GM18861 (cell line): ENCODE data around the gene CHMP4B.

Experiments
- ATAC-seq: cut with Tn5 transposase; IDR thresholded peaks from one replicate; pipeline ENCODE4 v1.9.1; 2021; ENCODE audit not compliant: unreplicated experiment

CHMP4B gene

GRCh38 chr20:33817411-33817810 is 6.3 kb downstream of the CHMP4B start:
- ATAC-seq: no peak

- ATAC-seq: no peak
Observed at GRCh38 chr20:33819456-33819855, 8.3 kb downstream of the CHMP4B start.

GRCh38 chr20:33820362-33820761 is 9.2 kb downstream of the CHMP4B start:
- ATAC-seq: no peak

- ATAC-seq: no peak
Observed at GRCh38 chr20:33821270-33821836, 10.2 kb downstream of the CHMP4B start.

GRCh38 chr20:33822423-33822822 is 11.3 kb downstream of the CHMP4B start:
- ATAC-seq: no peak

GRCh38 chr20:33822991-33823390 is 11.8 kb downstream of the CHMP4B start:
- ATAC-seq: no peak

- ATAC-seq: no peak
Observed at GRCh38 chr20:33824852-33825251, 13.7 kb downstream of the CHMP4B start.

- no peak for ATAC-seq
Observed at GRCh38 chr20:33825340-33826269, 14.5 kb downstream of the CHMP4B start.

GRCh38 chr20:33826270-33826897 is 15.2 kb downstream of the CHMP4B start:
- ATAC-seq: no peak

- ATAC-seq: no peak
Observed at GRCh38 chr20:33827109-33827508, 16.0 kb downstream of the CHMP4B start.

GRCh38 chr20:33827634-33828325 is 16.6 kb downstream of the CHMP4B start:
- ATAC-seq: no peak

- no peak for ATAC-seq
Observed at GRCh38 chr20:33828326-33828844, 17.2 kb downstream of the CHMP4B start.

- no peak for ATAC-seq
Observed at GRCh38 chr20:33828967-33829560, 17.9 kb downstream of the CHMP4B start.

- ATAC-seq: no peak
Observed at GRCh38 chr20:33829636-33830035, 18.5 kb downstream of the CHMP4B start.

- no peak for ATAC-seq
Observed at GRCh38 chr20:33830371-33830770, 19.2 kb downstream of the CHMP4B start.

- no peak for ATAC-seq
Observed at GRCh38 chr20:33832103-33832804, 21.1 kb downstream of the CHMP4B start.

GRCh38 chr20:33833333-33833732 is 22.2 kb downstream of the CHMP4B start:
- no peak for ATAC-seq

- ATAC-seq: no peak
Observed at GRCh38 chr20:33835615-33836172, 24.5 kb downstream of the CHMP4B start.

- ATAC-seq: no peak
Observed at GRCh38 chr20:33836277-33836676, 25.1 kb downstream of the CHMP4B start.
